NCI-H524 (cell line): Measurements from ENCODE around the gene FAM13C.

ENCODE experiments used
- DNase-seq, 2 experiments: peaks; one replicate each; lab custom pipeline; 2025; lab: John Stamatoyannopoulos, UW

FAM13C gene

GRCh38 chr10:59361663-59362143 lies 646 bp downstream of the FAM13C start:
- no peak for DNase-seq

DNA sequence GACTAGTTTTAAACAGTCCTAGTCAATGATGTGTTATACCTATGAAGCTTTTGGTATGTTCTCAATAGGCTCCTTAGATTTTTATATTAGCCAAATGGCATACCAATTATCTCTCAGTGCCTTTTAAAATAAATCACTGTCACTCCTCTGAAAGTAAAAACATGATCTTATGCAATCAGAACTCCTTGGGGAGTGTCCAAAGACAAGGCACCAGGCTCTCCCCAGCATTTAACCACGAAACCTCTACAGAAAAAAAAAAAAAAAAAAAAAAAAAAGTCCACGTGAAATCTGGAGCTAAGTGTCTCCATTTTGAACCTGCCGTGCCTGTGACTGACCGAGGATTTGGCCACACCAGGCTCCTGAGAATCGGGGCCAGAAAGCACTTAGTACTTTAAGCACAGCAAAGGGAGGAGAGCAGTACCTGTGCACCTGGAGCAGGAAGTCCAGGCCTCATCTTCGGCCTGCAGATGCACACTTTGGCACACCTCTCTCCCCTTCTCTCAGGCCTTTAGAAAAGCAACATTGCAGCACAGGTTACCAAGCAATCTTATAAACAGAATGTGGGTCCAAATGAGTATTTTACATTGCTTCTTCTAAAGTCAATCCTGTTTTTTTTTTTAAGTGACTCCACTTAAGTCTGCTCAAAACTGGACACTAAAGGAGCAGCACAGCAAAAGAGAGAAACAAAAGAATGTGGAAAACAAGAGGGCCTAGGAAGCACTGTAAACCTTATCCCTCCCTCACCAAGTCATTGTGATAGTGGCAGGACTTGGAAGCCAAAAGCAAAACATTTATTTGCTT lies 1.5 kb downstream of the FAM13C start:
- no peak for DNase-seq

GRCh38 chr10:59358576-59358975 lies 3.8 kb downstream of the FAM13C start:
- no peak for DNase-seq

DNA sequence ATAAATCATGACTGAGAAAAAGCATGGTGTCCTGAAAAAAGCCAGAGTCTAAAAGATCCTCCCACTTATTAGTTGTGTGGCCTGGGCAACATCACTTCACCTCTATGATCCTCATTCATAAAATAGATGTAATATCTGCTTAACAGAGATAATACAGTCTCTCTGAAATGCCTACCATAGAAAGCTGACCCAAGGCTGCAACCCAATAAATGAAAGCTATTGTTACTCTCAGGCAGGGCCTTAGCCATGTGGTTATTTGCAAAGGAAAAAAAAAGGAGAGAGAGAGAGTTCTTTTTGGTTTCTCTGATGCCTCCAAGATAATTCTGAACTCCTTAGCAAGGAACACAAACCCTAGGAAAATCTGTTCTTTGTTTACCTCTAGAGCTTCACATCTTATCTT lies 7.9 kb downstream of the FAM13C start:
- no peak for DNase-seq

GRCh38 chr10:59350558-59350957 lies 11.8 kb downstream of the FAM13C start:
- DNase-seq, result no peak

DNA sequence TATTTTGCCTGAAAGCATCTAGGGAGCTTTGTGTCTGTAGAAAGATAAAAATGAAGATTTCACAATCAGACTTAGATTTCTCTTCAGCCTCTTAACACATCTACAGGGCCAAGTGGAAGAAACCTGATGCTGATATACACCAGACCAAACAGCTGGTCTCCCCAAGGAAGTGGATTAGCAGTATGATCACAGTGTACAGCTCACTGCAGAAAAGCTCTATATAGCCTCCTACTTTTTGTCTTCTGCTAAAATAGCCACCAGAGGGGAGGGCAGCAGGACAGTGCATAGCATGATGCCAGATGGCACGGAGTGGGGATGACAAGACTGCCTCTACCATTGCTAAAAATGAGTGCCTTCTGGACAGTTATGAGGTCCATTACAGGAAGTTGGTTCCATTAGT lies 16.0 kb downstream of the FAM13C start:
- peak; percentile 31 to 83 for DNase-seq

DNA sequence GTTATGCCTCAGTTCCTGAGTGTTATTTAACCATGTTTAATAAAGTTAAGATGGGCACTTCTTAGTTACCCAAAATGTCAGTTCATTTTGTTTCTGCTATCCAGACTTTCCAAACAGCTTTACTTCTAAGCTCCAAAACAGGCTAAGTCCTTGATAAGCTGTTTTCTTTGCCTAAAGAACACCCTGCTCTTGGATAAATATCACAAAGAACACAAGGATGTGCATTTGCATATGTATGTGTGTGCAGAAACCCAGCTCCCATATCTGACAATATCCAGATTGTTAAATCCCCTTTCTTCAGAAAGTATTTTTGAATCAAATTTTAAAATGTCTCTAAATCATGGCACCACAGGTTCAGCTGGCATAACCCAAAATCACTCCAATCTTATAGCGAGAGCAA lies 19.6 kb downstream of the FAM13C start:
- DNase-seq, result no peak

DNA sequence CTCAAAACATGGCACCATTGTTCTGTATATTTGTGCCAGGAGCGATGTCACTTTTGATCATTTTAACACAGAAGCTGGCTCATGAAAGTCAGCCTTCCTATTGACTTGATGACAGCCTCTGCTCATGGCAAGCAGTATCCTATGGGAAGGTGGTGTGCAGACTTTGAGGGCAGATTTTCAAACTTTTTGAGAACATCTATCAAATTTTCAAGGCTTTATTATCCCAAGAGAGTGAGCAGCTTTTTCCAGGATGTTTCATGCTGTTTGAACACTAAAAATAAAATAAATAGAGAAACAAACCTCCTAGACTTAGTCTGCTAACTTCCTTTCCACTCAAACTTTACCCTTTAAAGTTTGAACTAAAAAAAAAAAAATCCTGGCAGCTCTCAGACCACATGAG lies 20.3 kb downstream of the FAM13C start:
- no peak for DNase-seq

DNA sequence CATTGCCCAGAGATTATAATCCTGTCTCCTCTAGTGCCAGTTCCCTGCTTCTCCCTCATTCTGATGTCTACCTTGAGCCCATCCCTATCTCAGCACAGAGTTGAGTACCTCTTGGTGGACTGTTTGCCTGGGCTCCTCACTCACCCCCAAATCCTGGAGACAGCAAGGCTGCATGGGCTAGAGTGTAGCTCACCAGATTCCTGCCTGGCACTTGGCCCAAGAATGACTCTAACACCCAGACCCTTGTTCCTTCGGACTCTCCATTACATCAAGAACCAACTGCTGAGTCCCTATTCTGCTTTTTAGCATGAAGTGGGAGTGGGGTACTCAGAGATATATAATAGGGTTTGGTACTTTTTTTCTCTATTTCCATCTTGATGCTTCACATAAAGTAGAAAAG lies 22.1 kb downstream of the FAM13C start:
- DNase-seq, result no peak

DNA sequence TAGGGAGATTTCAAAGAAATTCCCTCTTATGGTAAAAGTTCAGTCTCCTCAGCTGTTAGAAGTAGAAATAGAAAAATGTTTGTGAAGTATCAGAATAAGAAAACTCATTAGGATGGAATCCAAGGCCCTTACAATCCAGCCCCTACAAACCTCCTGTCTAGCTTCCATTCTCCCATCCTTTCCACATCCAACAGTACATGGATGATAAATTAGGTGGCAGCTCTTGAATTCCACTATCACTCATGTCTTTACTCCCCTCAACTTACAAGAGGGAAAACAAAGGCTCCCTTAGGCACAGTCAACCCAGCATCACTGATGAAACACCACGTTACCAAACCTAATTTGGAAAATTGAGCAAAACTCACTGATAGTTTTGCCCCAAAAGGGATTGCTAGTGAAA lies 23.0 kb downstream of the FAM13C start:
- no peak for DNase-seq

DNA sequence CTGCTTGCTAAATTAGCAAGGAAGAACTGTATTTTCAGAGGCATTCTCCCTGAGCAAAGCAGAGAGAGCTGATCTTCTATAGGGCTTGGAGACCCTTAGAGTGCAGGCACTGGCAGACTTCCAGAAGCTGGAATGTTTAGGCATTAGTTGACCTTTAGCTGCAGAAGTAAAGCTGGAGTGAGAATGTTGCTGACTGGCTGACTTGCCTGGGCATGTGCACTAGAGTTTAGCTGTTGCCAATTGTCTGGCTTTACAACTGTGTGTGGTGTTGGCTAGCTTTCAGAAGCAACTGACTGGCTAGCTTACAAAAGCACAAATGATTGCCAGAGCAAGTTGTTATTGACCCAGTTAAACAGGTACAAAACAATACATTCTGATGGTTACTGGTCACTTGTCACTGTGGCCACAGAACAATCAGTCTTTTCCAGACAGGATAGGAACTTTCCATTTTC lies 25.1 kb downstream of the FAM13C start:
- DNase-seq, result peak; percentile 7 to 20

DNA sequence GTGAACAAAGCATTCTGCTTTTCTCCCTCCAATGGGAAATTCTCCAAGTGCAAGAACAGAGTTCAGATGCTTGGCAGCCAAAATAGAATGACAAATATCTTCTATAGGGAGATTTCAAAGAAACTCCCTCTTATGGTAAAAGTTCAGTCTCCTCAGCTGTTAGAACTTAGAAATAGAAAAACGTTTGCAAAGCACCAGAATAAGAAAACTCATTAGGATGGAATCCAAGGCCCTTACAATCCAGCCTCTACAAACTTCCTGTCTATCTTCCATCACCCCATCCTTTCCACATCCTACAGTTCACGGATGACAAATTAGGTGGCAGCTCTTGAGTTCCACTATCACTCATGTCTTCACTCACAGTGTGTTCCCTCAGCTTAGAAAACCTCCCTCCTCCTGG lies 25.7 kb downstream of the FAM13C start:
- no peak for DNase-seq

DNA sequence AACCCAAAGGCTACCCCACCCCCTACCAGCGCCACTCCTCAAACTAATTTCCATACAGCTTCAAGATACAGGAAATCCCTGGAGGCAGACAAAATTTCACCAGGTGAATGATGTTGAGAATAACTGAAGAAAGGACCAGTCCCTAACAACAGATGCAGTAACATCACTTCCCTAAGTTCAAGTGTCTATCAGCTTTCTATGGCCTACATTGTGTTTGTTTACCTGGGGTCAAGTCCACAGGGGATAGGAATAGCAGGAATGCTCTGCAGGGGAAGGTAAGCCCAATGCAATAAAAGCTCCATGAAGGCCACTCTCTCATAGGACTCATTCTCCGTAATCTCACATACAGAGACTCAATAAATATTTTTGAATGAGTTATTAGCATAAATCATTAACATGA lies 26.9 kb downstream of the FAM13C start:
- DNase-seq, result no peak

- DNase-seq, result no peak
These were observed 28.6 kb downstream of the FAM13C start for GRCh38 chr10:59333701-59334100.

DNA sequence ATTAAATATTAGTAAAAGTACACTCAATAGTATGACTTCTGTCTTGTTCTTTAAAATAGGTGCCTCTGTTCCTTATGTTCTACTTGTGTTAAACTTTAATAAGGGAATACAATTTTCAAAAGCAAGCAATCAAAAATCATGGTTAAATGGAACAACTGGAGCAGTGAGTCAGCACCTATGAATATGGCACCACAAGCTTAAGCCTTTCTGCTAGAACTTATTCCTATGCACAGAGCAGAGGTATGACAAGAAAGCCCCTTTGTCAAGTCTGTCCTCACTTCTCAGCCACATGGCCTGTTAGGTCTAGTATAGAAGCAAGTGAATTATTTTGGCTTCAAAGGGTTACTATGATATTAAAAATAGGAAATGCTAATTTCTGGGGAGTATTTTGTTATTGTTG lies 29.8 kb downstream of the FAM13C start:
- DNase-seq, result no peak

- DNase-seq, result no peak
These were observed 30.7 kb downstream of the FAM13C start for GRCh38 chr10:59331661-59332060.

- no peak for DNase-seq
These were observed 37.2 kb downstream of the FAM13C start for GRCh38 chr10:59325116-59325515.

GRCh38 chr10:59324597-59324996 lies 37.8 kb downstream of the FAM13C start:
- DNase-seq, result no peak

- no peak for DNase-seq
These were observed 38.4 kb downstream of the FAM13C start for GRCh38 chr10:59323831-59324401.

DNA sequence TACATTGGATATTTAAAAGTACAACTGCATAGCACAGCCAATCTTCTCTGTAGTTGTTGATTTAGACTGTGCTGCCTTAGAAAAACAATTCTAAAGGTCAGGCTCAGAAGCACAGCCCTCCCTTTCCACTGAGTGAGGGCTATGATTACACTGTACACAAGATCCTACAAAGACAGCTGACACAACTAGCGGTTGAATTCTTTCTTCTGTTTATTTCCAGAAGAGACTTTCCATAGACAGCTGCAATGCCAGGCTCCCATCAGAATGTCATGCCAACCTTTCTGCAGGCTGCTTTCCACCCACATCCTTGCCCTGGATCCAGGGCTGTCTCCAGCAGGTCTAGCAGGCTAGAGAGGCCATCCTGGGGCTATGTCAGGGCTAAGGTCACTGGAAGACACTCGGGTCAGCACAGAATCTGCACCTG lies 39.3 kb downstream of the FAM13C start:
- no peak for DNase-seq

- DNase-seq, result no peak
These were observed 40.2 kb downstream of the FAM13C start for GRCh38 chr10:59322131-59322530.

DNA sequence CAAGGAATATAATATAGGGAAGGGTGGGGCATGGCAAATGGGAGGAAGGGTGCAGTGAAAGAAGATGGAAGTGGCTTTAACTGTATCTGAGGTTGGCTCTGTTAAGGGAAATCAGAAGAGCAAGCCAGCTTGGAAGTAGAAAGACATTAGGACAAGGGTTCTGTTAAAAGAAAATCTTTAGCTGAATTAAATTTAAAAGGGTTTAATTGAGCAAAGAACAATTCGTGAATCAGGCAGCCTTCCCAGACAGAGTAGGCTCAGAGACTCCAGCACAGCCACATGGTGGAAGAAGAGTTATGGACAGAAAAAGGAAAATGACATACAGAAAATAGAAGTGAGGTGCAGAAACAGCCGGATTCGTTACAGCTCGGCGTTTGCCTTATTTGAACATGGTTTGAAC lies 42.0 kb downstream of the FAM13C start:
- DNase-seq, result no peak

DNA sequence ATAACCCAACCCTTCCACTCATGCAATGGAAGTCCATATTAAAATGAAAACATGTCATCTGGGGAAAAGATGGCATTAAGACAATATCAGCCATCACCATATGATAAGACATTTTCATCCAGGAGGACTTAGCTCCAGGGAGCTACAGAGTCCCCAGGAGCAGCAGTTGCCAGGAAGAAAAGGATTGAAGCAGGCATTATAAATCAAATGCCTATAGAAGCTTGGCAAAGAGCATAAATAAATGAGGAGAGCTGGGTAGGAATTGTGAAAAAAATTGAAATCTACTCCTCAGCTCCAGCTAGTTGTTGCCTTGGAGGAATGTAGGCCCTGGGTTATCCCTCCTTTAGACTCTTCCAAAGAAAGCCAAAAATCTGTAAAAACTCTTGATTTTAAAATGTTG lies 42.5 kb downstream of the FAM13C start:
- DNase-seq, result no peak

DNA sequence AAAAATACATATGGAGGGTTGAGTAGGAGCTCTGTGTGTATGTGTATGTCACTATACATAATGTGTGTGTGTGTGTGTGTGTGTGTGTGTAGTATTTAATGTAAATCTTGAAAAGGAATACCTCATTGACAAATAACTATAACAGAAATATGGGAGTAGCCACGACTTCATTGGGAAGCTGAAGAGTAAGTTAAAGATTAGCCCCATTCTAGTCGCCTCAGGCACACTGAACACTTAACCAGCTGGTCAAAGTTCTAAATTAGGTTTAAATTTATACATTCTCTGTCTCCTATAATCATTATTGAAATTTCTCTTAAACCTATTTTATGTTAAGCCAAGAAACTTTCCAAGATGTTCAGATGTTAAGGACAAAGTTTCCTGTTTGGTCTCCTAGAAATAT lies 45.3 kb downstream of the FAM13C start:
- no peak for DNase-seq
